CD14-positive monocyte (primary cell): ENCODE results near the gene PRIMPOL. TPM values are rescaled to one million over a fixed set of nuclear protein-coding genes. Genes with fewer than 3 reads are reported as not detected.
"Not testable (repeated sequence)": the region's sequence is repeated elsewhere in the genome, so short reads cannot be mapped to it uniquely, and the experiment has no call there.

Source experiments
- DNase-seq, 3 donors: peaks; one replicate each; pipeline ENCODE4 v3.0.0-alpha.2; 2011 to 2022
- H2AFZ ChIP-seq: 2 replicates; pipeline ENCODE4 v1.6.0; 2012; ENCODE audit warnings: mild to moderate bottlenecking, low read depth, low read length, inconsistent platforms; ENCODE audit not compliant: insufficient read depth, poor library complexity, severe bottlenecking
- H3K27ac ChIP-seq, 2 donors: 1 replicate in 1 of 2; 2 replicates in 1 of 2; pipeline ENCODE4 v1.5.1; 2012 to 2013; ENCODE audit warnings: low read length in 2 of 2, control low read depth in 1 of 2, inconsistent platforms in 1 of 2, low read depth in 1 of 2, mild to moderate bottlenecking in 1 of 2
- H3K27me3 ChIP-seq, 2 donors: one replicate each; pipeline versions ENCODE4 v1.6.0 to v1.6.1; 2011 to 2013; ENCODE audit warnings: low read length in 2 of 2; ENCODE audit not compliant: control insufficient read depth in 2 of 2, insufficient read depth in 2 of 2
- H3K36me3 ChIP-seq, 2 donors: replicated peaks in 1 of 2; 1 replicate in 1 of 2; 2 replicates in 1 of 2; pipeline versions ENCODE4 v1.5.1 to v1.6.1; 2012 to 2013; ENCODE audit warnings: low read length in 2 of 2, control low read depth in 1 of 2, inconsistent platforms in 1 of 2, mild to moderate bottlenecking in 1 of 2; ENCODE audit not compliant: insufficient read depth in 2 of 2, control insufficient read depth in 1 of 2
- H3K4me1 ChIP-seq, 2 donors: 1 replicate in 1 of 2; 2 replicates in 1 of 2; pipeline versions ENCODE4 v1.5.1 to v1.6.1; 2012 to 2013; ENCODE audit warnings: low read length in 2 of 2, control low read depth in 1 of 2, inconsistent platforms in 1 of 2, mild to moderate bottlenecking in 1 of 2, moderate library complexity in 1 of 2; ENCODE audit not compliant: insufficient read depth in 2 of 2, control insufficient read depth in 1 of 2
- H3K4me2 ChIP-seq: replicated peaks from 2 replicates; pipeline ENCODE3; 2012; ENCODE audit warnings: low read length, moderate library complexity, mild to moderate bottlenecking; ENCODE audit not compliant: poor library complexity, severe bottlenecking; ENCODE audit errors: extremely low read depth
- H3K4me3 ChIP-seq, 3 experiments: fragments of 200-600 bp in 1 of 3; sonication (generic) in 1 of 3; replicated peaks in 1 of 3; 1 replicate in 2 of 3; 2 replicates in 1 of 3; pipeline ENCODE4 v1.5.1; 2011 to 2013; ENCODE audit warnings: low read length in 3 of 3, mild to moderate bottlenecking in 3 of 3, control low read depth in 2 of 3, low read depth in 2 of 3, inconsistent platforms in 1 of 3, moderate library complexity in 1 of 3
- H3K79me2 ChIP-seq: 2 replicates; pipeline ENCODE4 v1.6.0; 2012; ENCODE audit warnings: mild to moderate bottlenecking, control low read depth, inconsistent platforms, low read length, moderate library complexity; ENCODE audit not compliant: insufficient read depth
- H3K9ac ChIP-seq: 2 replicates; pipeline ENCODE4 v1.6.0; 2017; ENCODE audit warnings: low read length, mild to moderate bottlenecking; ENCODE audit not compliant: insufficient read depth, poor library complexity, severe bottlenecking
- H3K9me3 ChIP-seq, 2 donors: replicated peaks in 1 of 2; 1 replicate in 1 of 2; 2 replicates in 1 of 2; pipeline versions ENCODE4 v1.5.1 to v1.6.1; 2012 to 2013; ENCODE audit warnings: low read length in 2 of 2, control low read depth in 1 of 2; ENCODE audit not compliant: control insufficient read depth in 1 of 2, insufficient read depth in 1 of 2
- H4K20me1 ChIP-seq: 2 replicates; pipeline ENCODE4 v1.6.0; 2012; ENCODE audit warnings: mild to moderate bottlenecking, low read length, control low read depth, moderate library complexity; ENCODE audit not compliant: insufficient read depth
- H3K27ac Mint-ChIP-seq, 7 donors: one replicate each; pipeline ENCODE4 v1.8.0; 2020; ENCODE audit warnings: mild to moderate bottlenecking in 7 of 7, mixed read lengths in 7 of 7, moderate library complexity in 6 of 7, inconsistent platforms in 2 of 7
- H3K27me3 Mint-ChIP-seq, 3 donors: one replicate each; pipeline ENCODE4 v1.8.0; 2021 to 2022; ENCODE audit warnings: low read depth in 3 of 3, mild to moderate bottlenecking in 3 of 3, mixed read lengths in 3 of 3, moderate library complexity in 3 of 3, inconsistent platforms in 1 of 3
- H3K36me3 Mint-ChIP-seq, 2 donors: one replicate each; pipeline ENCODE4 v1.8.0; 2020; ENCODE audit warnings: mixed read lengths in 2 of 2, inconsistent platforms in 1 of 2, mild to moderate bottlenecking in 1 of 2
- H3K4me1 Mint-ChIP-seq: one replicate; pipeline ENCODE4 v1.8.0; 2020; ENCODE audit warnings: mild to moderate bottlenecking, mixed read lengths
- H3K4me3 Mint-ChIP-seq, 2 donors: one replicate each; pipeline ENCODE4 v1.8.0; 2020; ENCODE audit warnings: mild to moderate bottlenecking in 2 of 2, mixed read lengths in 2 of 2, moderate library complexity in 1 of 2
- H3K9me3 Mint-ChIP-seq, 7 donors: one replicate each; pipeline ENCODE4 v1.8.0; 2020 to 2022; ENCODE audit warnings: mixed read lengths in 7 of 7, mild to moderate bottlenecking in 6 of 7, moderate library complexity in 6 of 7, inconsistent platforms in 2 of 7
- CTCF ChIP-seq: fragments of 200-600 bp; IDR thresholded peaks from one replicate; pipeline ENCODE4 v1.8.0; 2022; ENCODE audit warnings: antibody characterized with exemption, mild to moderate bottlenecking
- WGBS: methylation state at CpG from one replicate; pipeline ENCODE4 v1.1.5; 2013; ENCODE audit warnings: missing lambda C conversion rate; ENCODE audit not compliant: insufficient coverage; 5-methylcytosine and 5-hydroxymethylcytosine counted together
- intact Hi-C, 2 donors: fragments of 100-400 bp; cut with micrococcal nuclease; formaldehyde crosslinking; loops; one replicate each; pipeline versions ENCODE4 v1.15.0 to v1.15.1; 2023
- polyA plus RNA-seq, 3 donors: library from polyadenylated mRNA; depleted of rRNA in 1 of 3; unstranded in 2 of 3; stranded (reverse) in 1 of 3; fragments of 300-500 nt in 2 of 3; fragments of >200 nt in 1 of 3; fragmentation: Illumina TruSeq in 2 of 3; gene quantifications; 1 replicate in 2 of 3; 2 replicates in 1 of 3; pipeline ENCODE4 v1.2.3, GENCODE V29; 2012 to 2021

The PRIMPOL gene
- polyA plus RNA-seq, 3 donors = 7.0 to 10.5 (median 10.0) TPM

GRCh38 chr4:184655889-184656869, 6.6 kb downstream of the PRIMPOL start:
- H3K4me1 Mint-ChIP-seq = peaks cover 29% of the 10 kb centered on the region
- Histone ChIP-seq H3K9me3 (no peaks in the 10 kb centered on the region), H3K27me3 (no peaks in the 10 kb centered on the region), H2AFZ (no peak overlapping the region), H3K9ac (no peak overlapping the region), H3K79me2 (peaks cover 5% of the 10 kb centered on the region), H3K36me3 (peaks cover 3 to 4% of the 10 kb centered on the region in 2 donors), H4K20me1 (no peaks in the 10 kb centered on the region), H3K4me2 (peak overlapping the region; percentile 45), H3K27ac (peak overlapping the region in 1 of 2 donors; percentile 51), H3K4me3 (no peak overlapping the region), H3K4me1 (peaks cover 13 to 29% of the 10 kb centered on the region in 2 donors)
- H3K4me3 Mint-ChIP-seq = no peak overlapping the region
- H3K36me3 Mint-ChIP-seq = peaks cover 11 to 13% of the 10 kb centered on the region in 2 donors
- DNase-seq = no peak
- no peak for TF ChIP-seq CTCF
- peaks cover 0 to 1% (median 0%) of the 10 kb centered on the region in 3 donors for H3K27me3 Mint-ChIP-seq
- intact Hi-C loops = loop anchor here in 1 of 2 donors (10.0 kb wide), 1 partner anchor 1151 kb away; the partner anchor contains the start of gene ING2
- H3K27ac Mint-ChIP-seq = peak overlapping the region in 3 of 7 donors; percentile 0 to 74 (median 24)
- H3K9me3 Mint-ChIP-seq = peaks cover 0 to 2% (median 0%) of the 10 kb centered on the region in 7 donors
- WGBS = 100% methylated on average over 5 of the region's 8 CpGs

DNA sequence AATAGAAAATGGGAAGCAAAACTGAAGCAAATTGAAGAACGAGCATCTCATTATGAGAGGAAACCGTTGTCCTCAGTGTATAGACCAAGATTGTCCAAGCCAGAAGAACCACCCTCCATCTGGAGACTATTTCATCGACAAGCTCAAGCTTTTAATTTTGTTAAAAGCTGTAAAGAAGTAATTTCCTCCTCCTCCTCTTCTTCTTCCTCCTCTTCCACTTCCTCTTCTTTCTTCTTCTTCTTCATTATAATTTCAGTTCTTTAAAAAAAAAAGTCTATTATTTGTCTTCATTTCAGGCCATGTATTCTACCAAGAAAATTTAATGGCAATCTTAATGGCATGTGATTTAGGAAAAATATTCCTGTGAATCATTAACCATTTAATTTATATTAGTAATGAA, 7.6 kb downstream of the PRIMPOL start:
- H3K9ac ChIP-seq = no peak overlapping the region
- no peaks in the 10 kb centered on the region for H3K27me3 ChIP-seq
- H3K4me3 Mint-ChIP-seq = peak overlapping the region in 1 of 2 donors; percentile 18
- H3K4me3 ChIP-seq = peak overlapping the region in 1 of 3 experiments; percentile 30
- H3K79me2 ChIP-seq = peaks cover 4% of the 10 kb centered on the region
- peaks cover 0 to 2% (median 0%) of the 10 kb centered on the region in 7 donors for H3K9me3 Mint-ChIP-seq
- peaks cover 11 to 13% of the 10 kb centered on the region in 2 donors for H3K36me3 Mint-ChIP-seq
- H3K4me1 ChIP-seq = peaks cover 13 to 26% of the 10 kb centered on the region in 2 donors
- H3K27me3 Mint-ChIP-seq = peaks cover 0 to 1% (median 0%) of the 10 kb centered on the region in 3 donors
- no peak for DNase-seq
- H3K27ac ChIP-seq = peak overlapping the region in 1 of 2 donors; percentile 51
- peaks cover 3 to 4% of the 10 kb centered on the region in 2 donors for H3K36me3 ChIP-seq
- H3K4me2 ChIP-seq = peak overlapping the region; percentile 45
- no CpG with 5 or more reads among the region's 3 CpGs for WGBS
- peak overlapping the region in 3 of 7 donors; percentile 28 to 71 (median 66) for H3K27ac Mint-ChIP-seq
- intact Hi-C loops = loop anchor here in 1 of 2 donors (10.0 kb wide), 1 partner anchor 1152 kb away; the partner anchor contains the start of gene ING2
- H3K4me1 Mint-ChIP-seq = peaks cover 27% of the 10 kb centered on the region
- no peaks in the 10 kb centered on the region for H3K9me3 ChIP-seq
- no peak for TF ChIP-seq CTCF
- H4K20me1 ChIP-seq = no peaks in the 10 kb centered on the region
- no peak overlapping the region for H2AFZ ChIP-seq

- peaks cover 27% of the 10 kb centered on the region for H3K4me1 Mint-ChIP-seq
- not testable (repeated sequence) for DNase-seq, H4K20me1 ChIP-seq, H3K4me3 ChIP-seq, H3K27ac ChIP-seq, H2AFZ ChIP-seq, H3K4me3 Mint-ChIP-seq, H3K27me3 ChIP-seq, H3K4me2 ChIP-seq, H3K9me3 ChIP-seq, H3K79me2 ChIP-seq, H3K27me3 Mint-ChIP-seq, H3K9me3 Mint-ChIP-seq, H3K9ac ChIP-seq, H3K36me3 ChIP-seq
- H3K36me3 Mint-ChIP-seq = peaks cover 11 to 13% of the 10 kb centered on the region in 2 donors
- peak overlapping the region in 3 of 7 donors; percentile 50 to 75 (median 71) for H3K27ac Mint-ChIP-seq
- intact Hi-C loops = loop anchor here in 1 of 2 donors (10.0 kb wide), 1 partner anchor 1153 kb away; the partner anchor contains the start of gene ING2
- H3K4me1 ChIP-seq = peaks cover 13 to 30% of the 10 kb centered on the region in 2 donors
- WGBS = 100% methylated on average over 2 of the region's 9 CpGs
Measured at GRCh38 chr4:184657820-184658219, 8.3 kb downstream of the PRIMPOL start.
